GM19452 (cell line): ENCODE data around the gene LTK.
"Not testable (repeated sequence)": the region's sequence is repeated elsewhere in the genome, so short reads cannot be mapped to it uniquely, and the experiment has no call there.

Source experiments
- ATAC-seq: cut with Tn5 transposase; IDR thresholded peaks from one replicate; pipeline ENCODE4 v1.9.1; 2021; ENCODE audit not compliant: unreplicated experiment

The LTK gene

GRCh38 chr15:41480396-41481140, 33.1 kb downstream of the LTK start:
- ATAC-seq, result no peak

- ATAC-seq, result no peak
These were observed 37.1 kb downstream of the LTK start for GRCh38 chr15:41476416-41477048.

- no peak for ATAC-seq
These were observed 38.7 kb downstream of the LTK start for GRCh38 chr15:41474941-41475340.

- no peak for ATAC-seq
These were observed 39.2 kb downstream of the LTK start for GRCh38 chr15:41474436-41474835.

- ATAC-seq, result no peak
These were observed 40.2 kb downstream of the LTK start for GRCh38 chr15:41473418-41473817.

GRCh38 chr15:41469644-41470043, 44.0 kb downstream of the LTK start:
- ATAC-seq, result not testable (repeated sequence)

- ATAC-seq, result no peak
These were observed 46.9 kb downstream of the LTK start for GRCh38 chr15:41466711-41467110.

- no peak for ATAC-seq
These were observed 47.7 kb downstream of the LTK start for GRCh38 chr15:41465822-41466421.

- ATAC-seq, result no peak
These were observed 48.6 kb downstream of the LTK start for GRCh38 chr15:41464889-41465580.

- ATAC-seq, result no peak
These were observed 51.4 kb downstream of the LTK start for GRCh38 chr15:41462084-41462795.
